PC-9 (cell line): ENCODE measurements around the gene AMER3. TPM values are rescaled to one million over a fixed set of nuclear protein-coding genes. Genes with fewer than 3 reads are reported as not detected.

Experiments
- BruUV-seq: library from RNA; stranded (reverse); fragments of 400-500 nt; replicated peaks from 2 replicates; lab custom pipeline; 2021; lab: Mats Ljungman, UMichigan
- CTCF ChIA-PET: fragments of 300-600 bp; sonication (Branson Sonifier 250); formaldehyde crosslinking; loops from one replicate; lab custom pipeline; 2022; ENCODE audit warnings: antibody characterized with exemption; lab: Charles Lee
- POLR2A ChIA-PET: fragments of 300-600 bp; sonication (Branson Sonifier 250); formaldehyde crosslinking; loops from one replicate; lab custom pipeline; 2022; ENCODE audit warnings: antibody characterized with exemption; ENCODE audit not compliant: unreplicated experiment; lab: Charles Lee
- DNase-seq, 2 experiments: peaks; one replicate each; pipeline versions ENCODE4 v3.0.0 to v3.0.0-alpha.2; 2015 to 2022; ENCODE audit warnings: mixed read lengths in 1 of 2
- H2AFZ ChIP-seq: fragments of 200-600 bp; sonication (generic); 2 replicates; pipeline ENCODE4 v1.8.1; 2017; ENCODE audit warnings: antibody characterized with exemption
- H3F3A ChIP-seq: fragments of 200-600 bp; sonication (generic); 2 replicates; pipeline ENCODE4 v1.8.1; 2017; ENCODE audit warnings: antibody characterized with exemption, mild to moderate bottlenecking, low read depth; ENCODE audit not compliant: insufficient read depth
- H3K27ac ChIP-seq: fragments of 200-600 bp; sonication (generic); 2 replicates; pipeline ENCODE4 v1.6.1; 2016; ENCODE audit warnings: mixed run types
- H3K27me3 ChIP-seq: fragments of 200-600 bp; sonication (generic); 2 replicates; pipeline ENCODE4 v1.6.1; 2016; ENCODE audit warnings: low read depth, mixed run types; ENCODE audit not compliant: insufficient read depth
- H3K36me3 ChIP-seq: fragments of 200-600 bp; sonication (generic); 2 replicates; pipeline ENCODE4 v1.6.1; 2016; ENCODE audit warnings: low read depth, mixed run types
- H3K4me1 ChIP-seq: fragments of 200-600 bp; sonication (generic); replicated peaks from 2 replicates; pipeline ENCODE4 v1.6.1; 2016; ENCODE audit warnings: mixed run types; ENCODE audit not compliant: insufficient read depth
- H3K4me2 ChIP-seq: fragments of 200-600 bp; sonication (generic); 2 replicates; pipeline ENCODE4 v1.6.1; 2017; ENCODE audit warnings: mixed run types
- H3K4me3 ChIP-seq: fragments of 200-600 bp; sonication (generic); 2 replicates; pipeline ENCODE4 v1.6.1; 2016; ENCODE audit warnings: mixed run types
- H3K79me2 ChIP-seq: fragments of 200-600 bp; sonication (generic); 2 replicates; pipeline ENCODE4 v1.6.1; 2017; ENCODE audit warnings: low read depth, mixed run types
- H3K9me2 ChIP-seq: fragments of 200-600 bp; sonication (generic); 2 replicates; pipeline ENCODE4 v1.8.1; 2017; ENCODE audit warnings: mild to moderate bottlenecking; ENCODE audit not compliant: insufficient read depth
- H3K9me3 ChIP-seq: fragments of 200-600 bp; sonication (generic); 2 replicates; pipeline ENCODE4 v1.8.1; 2016; ENCODE audit warnings: low read depth; ENCODE audit not compliant: insufficient read depth
- H4K20me1 ChIP-seq: fragments of 200-600 bp; sonication (generic); 2 replicates; pipeline ENCODE4 v1.8.1; 2017; ENCODE audit not compliant: insufficient read depth
- CTCF ChIP-seq: fragments of 200-600 bp; sonication (generic); conservative IDR thresholded peaks from 2 replicates; pipeline ENCODE4 v1.6.1; 2017; ENCODE audit warnings: mixed run types, antibody characterized with exemption, mild to moderate bottlenecking, moderate library complexity
- EZH2 ChIP-seq: fragments of 200-600 bp; sonication (generic); IDR thresholded peaks from 2 replicates; pipeline ENCODE4 v1.8.0; 2017; ENCODE audit warnings: antibody characterized with exemption, low read depth
- intact Hi-C: fragments of 100-400 bp; cut with micrococcal nuclease; formaldehyde crosslinking; loops from one replicate; pipeline ENCODE4 v1.10.0; 2022; ENCODE audit not compliant: unreplicated experiment
- total RNA-seq: library from RNA; stranded (reverse); gene quantifications from 2 replicates; pipeline ENCODE4 v1.2.3, GENCODE V29; 2021

AMER3 gene
- total RNA-seq, 1 experiment from 2014 or later: not detected

GRCh38 chr2:130787841-130788240, 32.5 kb downstream of the AMER3 start:
- POLR2A ChIA-PET: no interaction called here
- Histone ChIP-seq H3K4me1 (no peaks in the 10 kb centered on the region), H3K9me3 (no peaks in the 10 kb centered on the region), H4K20me1 (no peaks in the 10 kb centered on the region), H3F3A (no peaks in the 10 kb centered on the region), H3K36me3 (no peaks in the 10 kb centered on the region), H3K27me3 (peaks cover 42% of the 10 kb centered on the region), H3K4me2 (no peak overlapping the region), H3K9me2 (no peaks in the 10 kb centered on the region), H3K79me2 (no peaks in the 10 kb centered on the region), H2AFZ (no peak overlapping the region), H3K4me3 (no peak overlapping the region), H3K27ac (no peak overlapping the region)
- no peak for DNase-seq
- CTCF ChIA-PET: interaction anchor here (0.6 kb wide), 1 partner anchor 9 kb away, joined by 15 read pairs; no protein-coding TSS in a partner anchor
- TF ChIP-seq EZH2 (no peak), CTCF (no peak)
- BruUV-seq: no TSS peak
- intact Hi-C loops: no loop called here

- no peaks in the 10 kb centered on the region for H3K9me3 ChIP-seq
- no peaks in the 10 kb centered on the region for H4K20me1 ChIP-seq
- ChIA-PET POLR2A (no interaction called here), CTCF (no interaction called here)
- no peaks in the 10 kb centered on the region for H3K36me3 ChIP-seq
- H3K4me1 ChIP-seq: no peaks in the 10 kb centered on the region
- H3K27me3 ChIP-seq: peaks cover 23% of the 10 kb centered on the region
- H3K79me2 ChIP-seq: no peaks in the 10 kb centered on the region
- H2AFZ ChIP-seq: no peak overlapping the region
- H3K4me2 ChIP-seq: no peak overlapping the region
- no peaks in the 10 kb centered on the region for H3K9me2 ChIP-seq
- H3K4me3 ChIP-seq: no peak overlapping the region
- DNase-seq: no peak
- no peaks in the 10 kb centered on the region for H3F3A ChIP-seq
- no peak overlapping the region for H3K27ac ChIP-seq
- no TSS peak for BruUV-seq
- intact Hi-C loops: no loop called here
- no peak for TF ChIP-seq EZH2
- no peak for TF ChIP-seq CTCF
Observed at GRCh38 chr2:130790312-130790711, 35.0 kb downstream of the AMER3 start.

GRCh38 chr2:130790804-130791616, 35.7 kb downstream of the AMER3 start:
- DNase-seq: no peak
- Histone ChIP-seq H3F3A (no peaks in the 10 kb centered on the region), H3K4me1 (no peaks in the 10 kb centered on the region), H3K36me3 (no peaks in the 10 kb centered on the region), H3K9me3 (no peaks in the 10 kb centered on the region), H2AFZ (no peak overlapping the region), H4K20me1 (no peaks in the 10 kb centered on the region), H3K4me3 (no peak overlapping the region), H3K4me2 (no peak overlapping the region), H3K27me3 (peaks cover 18% of the 10 kb centered on the region), H3K27ac (no peak overlapping the region), H3K79me2 (no peaks in the 10 kb centered on the region), H3K9me2 (no peaks in the 10 kb centered on the region)
- CTCF ChIA-PET: no interaction called here
- POLR2A ChIA-PET: no interaction called here
- intact Hi-C loops: no loop called here
- TF ChIP-seq CTCF (no peak), EZH2 (no peak)
- no TSS peak for BruUV-seq
